Caco-2 (cell line): ENCODE measurements around the gene DIP2B. TPM values are rescaled to one million over a fixed set of nuclear protein-coding genes. Genes with fewer than 3 reads are reported as not detected.

Experiments
- BruUV-seq: library from RNA; stranded (reverse); fragments of 400-500 nt; replicated peaks from 2 replicates; lab custom pipeline; 2021; lab: Mats Ljungman, UMichigan
- CTCF ChIA-PET: fragments of 300-600 bp; sonication (Branson Sonifier 250); formaldehyde crosslinking; loops from one replicate; lab custom pipeline; 2022; ENCODE audit warnings: antibody characterized with exemption; lab: Charles Lee
- POLR2A ChIA-PET: fragments of 300-600 bp; sonication (Branson Sonifier 250); formaldehyde crosslinking; loops from one replicate; lab custom pipeline; 2022; ENCODE audit warnings: antibody characterized with exemption; lab: Charles Lee
- DNase-seq, 2 experiments: peaks; one replicate each; pipeline versions ENCODE4 v3.0.0 to v3.0.0-alpha.2; 2020 to 2022
- H3K27me3 ChIP-seq: replicated peaks from 2 replicates; pipeline ENCODE4 v1.6.0; 2011; ENCODE audit warnings: low read length; ENCODE audit not compliant: control insufficient read depth, insufficient read depth
- H3K36me3 ChIP-seq: 2 replicates; pipeline ENCODE4 v1.5.1; 2011; ENCODE audit warnings: low read length; ENCODE audit not compliant: control insufficient read depth, insufficient read depth
- H3K4me1 ChIP-seq: fragments of 250-450 bp; sonication (Bioruptor Pico); 2 replicates; pipeline ENCODE4 v1.5.1; 2020; ENCODE audit warnings: mild to moderate bottlenecking
- H3K4me3 ChIP-seq: 2 replicates; pipeline ENCODE4 v1.5.1; 2011; ENCODE audit warnings: low read depth, mild to moderate bottlenecking, control low read depth, low read length
- H3K9me3 ChIP-seq: fragments of 250-450 bp; sonication (Bioruptor Pico); 2 replicates; pipeline ENCODE4 v1.5.1; 2020; ENCODE audit warnings: mild to moderate bottlenecking, moderate library complexity
- H3K27ac Mint-ChIP-seq: one replicate; pipeline ENCODE4 v1.8.0; 2022; ENCODE audit warnings: mixed read lengths; ENCODE audit not compliant: unreplicated experiment
- H3K27me3 Mint-ChIP-seq: one replicate; pipeline ENCODE4 v1.8.0; 2022; ENCODE audit warnings: mixed read lengths; ENCODE audit not compliant: insufficient read depth, unreplicated experiment
- H3K36me3 Mint-ChIP-seq: one replicate; pipeline ENCODE4 v1.8.0; 2022; ENCODE audit warnings: mild to moderate bottlenecking, mixed read lengths; ENCODE audit not compliant: insufficient read depth, unreplicated experiment
- H3K4me1 Mint-ChIP-seq: one replicate; pipeline ENCODE4 v1.8.0; 2022; ENCODE audit warnings: low read depth, mixed read lengths; ENCODE audit not compliant: unreplicated experiment
- H3K4me3 Mint-ChIP-seq: one replicate; pipeline ENCODE4 v1.8.0; 2022; ENCODE audit warnings: mild to moderate bottlenecking, moderate library complexity, mixed read lengths; ENCODE audit not compliant: unreplicated experiment
- H3K9me3 Mint-ChIP-seq: one replicate; pipeline ENCODE4 v1.8.0; 2022; ENCODE audit warnings: mixed read lengths; ENCODE audit not compliant: unreplicated experiment
- CTCF ChIP-seq, 2 experiments: fragments of 200-600 bp in 1 of 2; IDR thresholded peaks; 1 replicate in 1 of 2; 2 replicates in 1 of 2; pipeline versions ENCODE4 v1.5.1 to v1.8.0; 2011 to 2022; ENCODE audit warnings: antibody characterized with exemption in 1 of 2, control low read depth in 1 of 2, inconsistent platforms in 1 of 2, low read depth in 1 of 2, low read length in 1 of 2, mild to moderate bottlenecking in 1 of 2, moderate library complexity in 1 of 2; ENCODE audit not compliant: insufficient read depth in 1 of 2, severe bottlenecking in 1 of 2, unreplicated experiment in 1 of 2
- intact Hi-C: fragments of 100-400 bp; cut with micrococcal nuclease; formaldehyde crosslinking; loops from one replicate; pipeline ENCODE4 v1.10.0; 2022; ENCODE audit not compliant: unreplicated experiment
- total RNA-seq: library from RNA; stranded (reverse); gene quantifications from 2 replicates; pipeline ENCODE4 v1.2.3, GENCODE V29; 2022

DIP2B gene
- total RNA-seq, 1 experiment from 2014 or later: 32.7 TPM

- no peak for DNase-seq
- H3K9me3 ChIP-seq: no peaks in the 10 kb centered on the region
- intact Hi-C loops: no loop called here
- TF ChIP-seq CTCF (IDR thresholded peaks at IDR 0.05; ENCODE audit: insufficient read depth in 1 of 2, low read depth in 1 of 2, low read length in 1 of 2, severe bottlenecking in 1 of 2, unreplicated experiment in 1 of 2): no peak
- peaks cover 46% of the 10 kb centered on the region for H3K4me1 ChIP-seq
- H3K27me3 ChIP-seq: no peaks in the 10 kb centered on the region
- H3K36me3 Mint-ChIP-seq: peaks cover 12% of the 10 kb centered on the region
- BruUV-seq: no TSS peak
- H3K4me1 Mint-ChIP-seq: peaks cover 21% of the 10 kb centered on the region
- H3K36me3 ChIP-seq: peaks cover 2% of the 10 kb centered on the region; the same call in 1 of the 2 replicates
- H3K27ac Mint-ChIP-seq: no peak overlapping the region
- H3K9me3 Mint-ChIP-seq: no peaks in the 10 kb centered on the region
- ChIA-PET POLR2A (no interaction called here), CTCF (no interaction called here)
- no peak overlapping the region for H3K4me3 ChIP-seq
- no peaks in the 10 kb centered on the region for H3K27me3 Mint-ChIP-seq
- H3K4me3 Mint-ChIP-seq: no peak overlapping the region
Measured at GRCh38 chr12:50527359-50527726, 22.6 kb downstream of the DIP2B start.

GRCh38 chr12:50528800-50529199 lies 24.0 kb downstream of the DIP2B start:
- DNase-seq: no peak
- H3K4me1 Mint-ChIP-seq: peaks cover 21% of the 10 kb centered on the region
- Histone ChIP-seq H3K27me3 (no peaks in the 10 kb centered on the region), H3K4me1 (peaks cover 59% of the 10 kb centered on the region), H3K36me3 (peaks cover 2% of the 10 kb centered on the region; the same call in 1 of the 2 replicates), H3K4me3 (no peak overlapping the region), H3K9me3 (no peaks in the 10 kb centered on the region)
- ChIA-PET CTCF (interaction anchor here (0.5 kb wide), 1 partner anchor 25 kb away, joined by 3 read pairs; no protein-coding TSS in a partner anchor), POLR2A (no interaction called here)
- intact Hi-C loops: no loop called here
- H3K36me3 Mint-ChIP-seq: peaks cover 6% of the 10 kb centered on the region
- no peaks in the 10 kb centered on the region for H3K27me3 Mint-ChIP-seq
- no peak for TF ChIP-seq CTCF (IDR thresholded peaks at IDR 0.05; ENCODE audit: insufficient read depth in 1 of 2, low read depth in 1 of 2, low read length in 1 of 2, severe bottlenecking in 1 of 2, unreplicated experiment in 1 of 2)
- peak overlapping the region; percentile 2 for H3K27ac Mint-ChIP-seq
- H3K9me3 Mint-ChIP-seq: no peaks in the 10 kb centered on the region
- BruUV-seq: no TSS peak
- H3K4me3 Mint-ChIP-seq: no peak overlapping the region

- TF ChIP-seq CTCF (IDR thresholded peaks at IDR 0.05; ENCODE audit: insufficient read depth in 1 of 2, low read depth in 1 of 2, low read length in 1 of 2, severe bottlenecking in 1 of 2, unreplicated experiment in 1 of 2): no peak
- CTCF ChIA-PET: no interaction called here
- DNase-seq: no peak
- H3K4me3 ChIP-seq: no peak overlapping the region
- peaks cover 62% of the 10 kb centered on the region for H3K4me1 ChIP-seq
- Mint-ChIP-seq H3K4me1 (peaks cover 21% of the 10 kb centered on the region), H3K27me3 (no peaks in the 10 kb centered on the region), H3K27ac (peak overlapping the region; percentile 2), H3K36me3 (peaks cover 6% of the 10 kb centered on the region), H3K9me3 (no peaks in the 10 kb centered on the region), H3K4me3 (no peak overlapping the region)
- H3K36me3 ChIP-seq: peaks cover 2% of the 10 kb centered on the region; the same call in 1 of the 2 replicates
- intact Hi-C loops: no loop called here
- POLR2A ChIA-PET: no interaction called here
- H3K9me3 ChIP-seq: no peaks in the 10 kb centered on the region
- H3K27me3 ChIP-seq: no peaks in the 10 kb centered on the region
- BruUV-seq: no TSS peak
Measured at GRCh38 chr12:50529345-50529744, 24.6 kb downstream of the DIP2B start.
